ENCODE measurements around the gene ATP1A1. TPM values are rescaled to one million over a fixed set of nuclear protein-coding genes. Genes with fewer than 3 reads are reported as not detected.

ATP1A1 gene
- 123 and 177 TPM in 2 replicates for total RNA-seq

DNA sequence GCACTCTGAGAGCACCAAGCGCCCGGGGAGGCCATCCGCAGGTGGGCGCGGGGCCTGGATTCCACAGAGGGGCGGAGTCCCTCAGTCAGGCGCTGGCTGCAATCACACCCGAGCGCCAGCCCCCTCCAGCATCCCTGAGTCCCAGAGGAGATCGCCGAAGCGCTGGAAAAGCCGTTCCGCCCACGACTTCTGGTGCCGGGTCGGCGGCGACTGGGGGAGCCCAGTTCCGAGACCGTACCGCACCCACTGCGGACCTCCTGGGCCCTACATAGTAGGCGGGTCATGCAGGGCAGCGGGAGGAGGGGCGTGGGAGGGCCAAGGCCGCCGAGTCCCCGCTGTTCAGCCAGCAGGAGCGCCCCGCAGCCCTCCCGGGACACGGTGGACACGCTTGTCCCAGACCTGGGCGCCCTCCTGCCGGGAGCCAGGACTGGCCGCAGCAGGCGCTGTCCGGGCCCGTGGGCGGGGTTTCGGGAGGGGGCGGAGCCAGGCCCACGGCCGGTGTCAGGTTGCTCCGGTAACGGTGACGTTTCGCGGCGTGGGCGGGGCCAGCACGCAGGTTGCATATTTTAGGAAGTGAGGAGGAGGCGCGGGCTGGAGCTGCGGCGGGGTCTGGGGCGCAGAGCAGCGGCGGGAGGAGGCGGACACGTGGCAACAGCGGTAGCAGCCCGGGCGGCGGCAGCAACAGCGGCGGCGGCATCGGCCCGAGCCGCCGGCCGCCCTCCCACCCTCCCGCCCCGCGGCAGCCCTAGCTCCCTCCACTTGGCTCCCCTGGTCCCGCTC is at the start of gene ATP1A1:
TSS of gene ATP1A1 (plus strand) at position 594 of the 780 bp plus-strand sequence. CDS start 268 bp downstream, outside the sequence.
- peak; percentile 80 for DNase-seq (ENCODE audit: low read depth)
- FAIRE-seq, result no peak
- Histone ChIP-seq H3K27me3 (ENCODE audit: control insufficient read depth, insufficient read depth, low read length) (no peaks in the 10 kb centered on the region), H3K36me3 (ENCODE audit: control insufficient read depth, insufficient read depth, low read length) (no peaks in the 10 kb centered on the region), H3K4me3 (ENCODE audit: low read depth, low read length) (peak within 1 kb of the TSS; percentile 89)
- TF ChIP-seq, protein P1, sequence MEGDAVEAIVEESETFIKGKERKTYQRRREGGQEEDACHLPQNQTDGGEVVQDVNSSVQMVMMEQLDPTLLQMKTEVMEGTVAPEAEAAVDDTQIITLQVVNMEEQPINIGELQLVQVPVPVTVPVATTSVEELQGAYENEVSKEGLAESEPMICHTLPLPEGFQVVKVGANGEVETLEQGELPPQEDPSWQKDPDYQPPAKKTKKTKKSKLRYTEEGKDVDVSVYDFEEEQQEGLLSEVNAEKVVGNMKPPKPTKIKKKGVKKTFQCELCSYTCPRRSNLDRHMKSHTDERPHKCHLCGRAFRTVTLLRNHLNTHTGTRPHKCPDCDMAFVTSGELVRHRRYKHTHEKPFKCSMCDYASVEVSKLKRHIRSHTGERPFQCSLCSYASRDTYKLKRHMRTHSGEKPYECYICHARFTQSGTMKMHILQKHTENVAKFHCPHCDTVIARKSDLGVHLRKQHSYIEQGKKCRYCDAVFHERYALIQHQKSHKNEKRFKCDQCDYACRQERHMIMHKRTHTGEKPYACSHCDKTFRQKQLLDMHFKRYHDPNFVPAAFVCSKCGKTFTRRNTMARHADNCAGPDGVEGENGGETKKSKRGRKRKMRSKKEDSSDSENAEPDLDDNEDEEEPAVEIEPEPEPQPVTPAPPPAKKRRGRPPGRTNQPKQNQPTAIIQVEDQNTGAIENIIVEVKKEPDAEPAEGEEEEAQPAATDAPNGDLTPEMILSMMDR (IDR thresholded peaks at IDR 0.05; ENCODE audit: insufficient read depth, low read length, severe bottlenecking), result peak; percentile 16

DNA sequence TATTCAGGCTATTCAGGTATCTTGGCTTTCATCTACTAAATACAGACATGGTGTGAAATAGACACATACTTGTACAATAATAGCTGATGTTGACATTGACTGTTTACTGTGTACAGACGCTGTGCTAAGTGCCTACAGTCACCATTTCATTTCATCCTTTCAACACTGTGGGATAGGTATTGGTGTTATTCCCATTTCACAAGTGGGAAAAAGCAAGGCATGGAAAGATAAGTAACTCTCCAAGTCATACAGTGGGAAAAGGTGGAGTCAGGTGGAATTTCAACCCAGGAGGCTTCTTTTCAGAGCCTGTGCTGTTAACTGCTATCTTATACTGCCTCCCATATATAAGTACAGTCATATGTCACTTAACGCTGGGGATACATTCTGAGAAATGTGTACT is 49.6 kb upstream of the ATP1A1 start:
- FAIRE-seq (no peak), DNase-seq (ENCODE audit: low read depth) (no peak)
- TF ChIP-seq, protein P1 (IDR thresholded peaks at IDR 0.05; ENCODE audit: insufficient read depth, low read length, severe bottlenecking), result no peak
- H3K4me3 ChIP-seq (ENCODE audit: low read depth, low read length), result no peak overlapping the region
- H3K27me3 ChIP-seq (ENCODE audit: control insufficient read depth, insufficient read depth, low read length), result no peaks in the 10 kb centered on the region
- no peaks in the 10 kb centered on the region for H3K36me3 ChIP-seq (ENCODE audit: control insufficient read depth, insufficient read depth, low read length)

DNA sequence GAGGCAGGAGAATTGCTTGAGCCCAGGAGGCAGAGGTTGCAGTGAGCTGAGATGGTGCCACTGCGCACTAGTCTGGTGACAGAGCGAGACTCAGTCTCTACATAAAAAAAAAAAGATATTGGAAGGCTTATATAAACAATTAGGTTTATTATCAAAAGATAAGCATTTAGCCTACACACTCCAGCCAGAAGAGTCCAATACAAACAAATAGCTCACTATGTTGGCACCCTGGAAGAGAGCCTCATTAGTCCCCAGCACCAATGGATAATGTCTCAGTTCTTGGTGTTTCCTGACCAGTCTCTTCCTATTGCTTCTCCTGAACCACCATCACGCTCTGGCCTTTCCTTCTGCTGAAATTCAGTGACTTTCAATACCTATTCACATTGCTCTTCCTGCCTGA is 48.6 kb upstream of the ATP1A1 start:
- Histone ChIP-seq H3K27me3 (ENCODE audit: control insufficient read depth, insufficient read depth, low read length) (no peaks in the 10 kb centered on the region), H3K4me3 (ENCODE audit: low read depth, low read length) (no peak overlapping the region), H3K36me3 (ENCODE audit: control insufficient read depth, insufficient read depth, low read length) (no peaks in the 10 kb centered on the region)
- FAIRE-seq (no peak), DNase-seq (ENCODE audit: low read depth) (no peak)
- TF ChIP-seq, protein P1 (IDR thresholded peaks at IDR 0.05; ENCODE audit: insufficient read depth, low read length, severe bottlenecking), result no peak

DNA sequence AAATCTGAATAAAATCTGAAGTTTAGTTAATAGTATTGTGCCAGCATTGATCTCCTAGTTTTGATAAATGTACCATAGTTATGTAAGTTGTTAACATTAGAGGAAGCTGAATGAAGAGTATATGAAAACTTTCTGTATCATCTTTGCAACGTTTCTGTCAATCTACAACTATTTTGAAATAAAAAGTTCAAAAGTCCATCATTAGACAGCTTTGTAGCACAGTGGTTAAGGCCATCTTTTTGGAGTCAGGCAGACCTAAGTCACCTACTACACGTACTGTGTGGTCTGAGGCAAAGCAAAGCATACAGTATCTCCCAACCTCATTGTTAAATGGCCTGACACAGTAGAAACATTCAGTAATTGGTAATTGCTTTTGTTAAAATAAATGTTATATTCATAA is 47.9 kb upstream of the ATP1A1 start:
- Histone ChIP-seq H3K4me3 (ENCODE audit: low read depth, low read length) (no peak overlapping the region), H3K27me3 (ENCODE audit: control insufficient read depth, insufficient read depth, low read length) (no peaks in the 10 kb centered on the region), H3K36me3 (ENCODE audit: control insufficient read depth, insufficient read depth, low read length) (no peaks in the 10 kb centered on the region)
- TF ChIP-seq, protein P1 (IDR thresholded peaks at IDR 0.05; ENCODE audit: insufficient read depth, low read length, severe bottlenecking), result no peak
- FAIRE-seq (no peak), DNase-seq (ENCODE audit: low read depth) (no peak)

DNA sequence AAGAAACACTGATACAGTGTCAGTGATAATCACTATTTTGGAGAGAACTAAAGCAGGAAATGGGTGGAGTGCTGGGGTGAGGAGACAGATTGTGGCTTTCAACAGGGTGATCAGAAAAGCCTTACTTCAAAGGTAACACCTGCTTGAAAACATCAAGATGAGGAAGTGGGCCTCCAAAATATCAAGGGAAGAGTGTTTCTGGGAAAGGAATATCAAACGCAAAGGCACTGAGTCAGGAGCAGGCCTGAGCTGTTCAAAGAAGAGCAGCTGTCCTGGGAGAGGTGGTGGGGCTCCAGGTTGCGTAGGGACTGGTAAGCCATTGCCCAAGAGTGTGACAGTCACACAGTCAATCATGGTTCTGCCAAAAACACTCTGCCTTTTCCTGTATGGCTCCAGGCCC is 47.1 kb upstream of the ATP1A1 start:
- Histone ChIP-seq H3K36me3 (ENCODE audit: control insufficient read depth, insufficient read depth, low read length) (no peaks in the 10 kb centered on the region), H3K4me3 (ENCODE audit: low read depth, low read length) (no peak overlapping the region), H3K27me3 (ENCODE audit: control insufficient read depth, insufficient read depth, low read length) (no peaks in the 10 kb centered on the region)
- DNase-seq (ENCODE audit: low read depth) (no peak), FAIRE-seq (no peak)
- TF ChIP-seq, protein P1 (IDR thresholded peaks at IDR 0.05; ENCODE audit: insufficient read depth, low read length, severe bottlenecking), result no peak

DNA sequence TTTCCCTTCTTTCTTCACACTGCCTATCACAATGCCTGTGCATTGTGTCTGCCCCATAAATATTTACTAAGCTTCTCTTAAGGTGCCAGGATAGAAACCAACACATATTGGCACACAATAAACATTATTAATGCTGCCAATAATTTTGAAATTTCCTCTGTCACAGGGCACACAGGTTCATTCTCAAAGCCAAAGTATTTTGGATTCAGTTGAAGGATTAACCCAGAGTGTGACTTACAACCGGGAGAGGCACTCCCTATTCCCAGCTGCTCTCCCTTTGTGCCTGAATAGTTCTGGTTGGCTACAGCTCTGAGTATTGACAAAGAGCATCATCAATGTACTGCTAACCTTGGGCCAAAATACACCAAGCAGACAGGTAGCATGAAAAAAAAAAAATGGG is 46.6 kb upstream of the ATP1A1 start:
- TF ChIP-seq, protein P1 (IDR thresholded peaks at IDR 0.05; ENCODE audit: insufficient read depth, low read length, severe bottlenecking), result no peak
- peak; percentile 43 for FAIRE-seq

More for the DNA sequence above, 46.6 kb upstream of the ATP1A1 start:
- Histone ChIP-seq H3K27me3 (ENCODE audit: control insufficient read depth, insufficient read depth, low read length) (no peaks in the 10 kb centered on the region), H3K36me3 (ENCODE audit: control insufficient read depth, insufficient read depth, low read length) (no peaks in the 10 kb centered on the region), H3K4me3 (ENCODE audit: low read depth, low read length) (no peak overlapping the region)
- no peak for DNase-seq (ENCODE audit: low read depth)

Data from bronchial epithelial cell (primary cell).